HG02571 (cell line): Measurements from ENCODE around the gene PCSK2.

Experiments used
- ATAC-seq: cut with Tn5 transposase; IDR thresholded peaks from one replicate; pipeline ENCODE4 v1.9.1; 2021; ENCODE audit warnings: mild to moderate bottlenecking, moderate library complexity; ENCODE audit not compliant: unreplicated experiment

The PCSK2 gene

GRCh38 chr20:17529586-17529985, 302.7 kb downstream of the PCSK2 start:
- ATAC-seq, result no peak

GRCh38 chr20:17530153-17530552, 303.3 kb downstream of the PCSK2 start:
- ATAC-seq, result no peak

DNA sequence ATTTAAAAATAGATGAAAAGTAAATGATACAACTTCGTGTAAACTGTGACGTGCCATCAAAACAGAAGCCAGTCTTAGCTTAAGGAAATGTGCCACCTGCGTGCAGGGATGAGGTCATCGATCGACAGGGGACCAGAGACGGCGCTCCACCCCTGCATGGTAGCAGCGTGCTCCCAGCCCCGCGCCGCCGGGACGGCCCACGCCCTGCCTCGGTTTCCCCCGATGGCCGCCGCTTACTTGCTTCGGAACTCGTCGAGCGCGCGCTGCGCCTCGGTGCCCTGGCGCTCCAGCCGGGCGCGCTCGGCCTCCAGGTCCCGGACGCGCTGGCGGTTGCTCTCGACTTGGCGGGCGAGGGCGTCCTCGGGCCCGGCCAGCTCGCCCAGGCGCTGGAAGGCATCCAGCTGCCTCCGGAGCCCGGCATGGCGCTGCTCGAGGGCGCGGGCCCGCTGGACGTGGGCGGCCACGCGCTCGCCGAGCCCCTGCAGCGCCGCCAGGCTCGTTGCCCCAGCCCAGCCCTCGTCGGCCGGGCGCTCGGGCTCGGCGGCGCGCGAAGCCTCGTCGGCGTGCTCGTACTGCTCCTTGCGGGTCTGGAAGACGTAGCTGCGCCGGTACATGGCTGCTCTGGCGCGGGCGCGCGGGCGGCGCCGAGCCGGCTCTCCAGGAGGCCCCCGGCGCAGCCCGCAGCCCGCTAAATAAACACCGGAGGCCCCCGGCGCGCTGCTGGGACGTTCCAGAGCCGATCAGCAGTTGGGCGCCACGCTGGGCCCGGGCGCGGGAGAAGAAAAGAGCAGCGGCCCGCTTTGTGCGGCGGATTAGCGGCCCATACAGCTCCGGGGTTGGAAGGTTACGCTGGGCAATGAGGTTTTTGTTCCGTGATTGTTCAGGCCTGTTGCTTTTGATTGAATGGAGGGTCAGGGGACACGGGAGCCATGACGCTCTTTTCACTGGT, 304.1 kb downstream of the PCSK2 start, which contains the start of gene BFSP1:
Gene BFSP1 (minus strand): TSS at position 664 of the 949 bp plus-strand sequence. CDS start 50 bp downstream, at position 614.
- ATAC-seq, result no peak

DNA sequence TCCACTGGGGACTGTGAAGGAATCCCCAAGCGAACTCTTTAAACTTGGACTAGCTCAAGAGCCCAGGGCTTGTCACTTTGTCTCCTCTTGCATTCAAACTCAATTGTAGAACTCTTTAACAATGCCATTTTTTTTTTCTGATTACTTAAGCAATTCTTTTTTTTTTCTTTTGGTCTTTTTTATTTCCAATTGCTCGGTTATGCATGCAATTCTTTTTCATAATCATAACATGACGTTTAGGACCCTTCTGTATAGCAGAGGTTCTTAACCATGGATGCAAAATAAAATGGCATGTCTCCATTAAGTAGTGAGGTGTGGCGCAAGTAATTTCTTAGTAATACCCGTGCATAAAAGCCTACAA, 304.8 kb downstream of the PCSK2 start:
- no peak for ATAC-seq

DNA sequence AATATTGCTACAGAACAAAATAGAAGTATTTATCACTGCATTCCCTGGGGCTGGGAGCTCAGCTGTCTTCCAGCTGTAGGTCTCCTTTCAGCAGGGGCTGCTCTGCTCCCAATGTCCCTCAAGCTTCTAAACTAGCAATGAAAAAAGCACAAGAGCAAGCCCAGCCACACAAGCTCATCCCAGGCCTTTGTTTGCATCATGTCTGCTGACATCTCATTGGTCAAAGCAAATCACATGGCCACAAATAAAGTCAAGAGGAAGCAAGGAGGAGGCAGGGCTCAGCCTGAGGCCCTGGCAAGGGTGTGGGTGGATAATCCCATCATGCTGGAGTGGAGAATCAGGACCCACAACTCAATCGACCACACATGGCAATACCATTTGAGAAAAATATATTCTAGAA, 306.6 kb downstream of the PCSK2 start:
- no peak for ATAC-seq

GRCh38 chr20:17534077-17534476, 307.2 kb downstream of the PCSK2 start:
- no peak for ATAC-seq
